Measurements from ENCODE around the gene PCGF1.

Gene PCGF1

DNA sequence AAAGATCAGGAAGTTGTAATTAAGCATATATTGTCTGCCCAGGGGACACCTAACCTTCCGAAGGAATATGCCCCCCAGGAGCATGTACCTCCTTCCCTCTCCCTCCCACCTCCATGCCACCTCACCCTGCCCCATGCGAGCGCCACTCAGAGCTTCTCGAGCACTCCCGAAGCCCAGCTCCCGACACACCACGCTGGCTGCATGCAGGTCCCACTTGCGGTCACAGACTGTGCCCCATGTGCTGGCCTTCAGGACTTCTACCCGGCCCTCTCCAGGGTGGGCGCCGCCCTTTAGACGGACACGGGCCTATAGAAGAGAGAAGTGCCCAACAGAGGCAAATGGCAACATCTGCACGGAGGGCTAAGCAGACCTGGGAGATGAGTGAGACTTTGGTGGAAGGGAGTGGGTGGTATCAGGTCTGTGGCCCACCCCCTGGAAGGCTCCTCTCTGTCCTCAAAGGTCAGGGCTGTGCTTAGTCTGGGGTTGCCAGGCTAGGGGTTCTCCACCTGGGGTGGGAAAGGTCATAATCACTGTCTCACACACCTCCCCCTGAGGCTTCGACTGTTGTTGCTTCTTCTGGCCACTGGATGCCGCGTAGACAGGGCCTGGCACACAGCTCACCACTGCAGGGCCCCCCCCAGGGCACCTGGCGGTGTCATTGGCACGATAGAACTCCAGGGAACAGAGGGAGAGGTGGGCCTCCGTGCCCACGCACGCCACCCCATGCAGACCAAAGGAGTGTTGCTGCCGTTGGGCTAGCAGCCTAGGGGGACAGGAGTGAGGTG is 28.9 kb upstream of the PCGF1 start:
- no peaks in the 10 kb centered on the region for H3K9me3 ChIP-seq (ENCODE audit: control insufficient read depth, insufficient read depth, low read depth, low read length)
- H3K36me3 ChIP-seq (ENCODE audit: control insufficient read depth, insufficient read depth, low read length): peaks cover 32% of the 10 kb centered on the region
- no peaks in the 10 kb centered on the region for H3K4me1 ChIP-seq (ENCODE audit: control insufficient read depth, insufficient read depth, low read length)
- no peak overlapping the region for H3K9ac ChIP-seq (ENCODE audit: low read length)
- no peaks in the 10 kb centered on the region for H3K27me3 ChIP-seq (ENCODE audit: control insufficient read depth, insufficient read depth, low read length)
- H3K27ac ChIP-seq (ENCODE audit: low read depth, low read length): no peak overlapping the region
- no peak overlapping the region for H3K4me3 ChIP-seq (ENCODE audit: low read depth, low read length)

DNA sequence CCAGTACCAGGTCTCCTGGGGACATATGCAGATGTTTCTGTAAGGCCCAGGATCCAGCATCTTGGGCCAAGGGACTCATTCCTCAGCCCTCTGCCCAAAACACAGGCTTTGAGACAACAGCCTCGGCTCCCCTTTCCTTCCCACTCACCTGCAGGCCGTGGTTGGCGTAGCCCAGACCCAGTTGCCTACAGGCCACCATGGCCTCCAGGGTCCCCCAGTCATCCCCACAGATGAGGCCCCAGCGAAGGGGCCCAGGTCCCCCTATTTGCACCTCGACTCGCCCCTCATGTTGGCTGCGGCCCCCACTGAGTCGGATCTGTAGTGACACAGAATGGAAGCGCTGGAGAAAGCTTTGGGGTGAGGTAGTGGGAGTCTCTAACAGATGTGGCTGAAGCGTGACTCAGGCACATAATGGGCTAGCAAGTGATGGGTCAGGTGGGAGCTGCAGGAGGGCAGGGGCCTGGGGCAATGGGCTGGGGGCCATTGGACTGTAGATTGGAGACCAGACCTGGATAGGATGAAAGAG is 28.0 kb upstream of the PCGF1 start:
- Histone ChIP-seq H3K27ac (ENCODE audit: low read depth, low read length) (no peak overlapping the region), H3K9me3 (ENCODE audit: control insufficient read depth, insufficient read depth, low read depth, low read length) (no peaks in the 10 kb centered on the region), H3K4me1 (ENCODE audit: control insufficient read depth, insufficient read depth, low read length) (peaks cover 4% of the 10 kb centered on the region; the same call in 1 of the 2 replicates), H3K9ac (ENCODE audit: low read length) (no peak overlapping the region), H3K4me3 (ENCODE audit: low read depth, low read length) (no peak overlapping the region), H3K27me3 (ENCODE audit: control insufficient read depth, insufficient read depth, low read length) (no peaks in the 10 kb centered on the region), H3K36me3 (ENCODE audit: control insufficient read depth, insufficient read depth, low read length) (peaks cover 32% of the 10 kb centered on the region)

DNA sequence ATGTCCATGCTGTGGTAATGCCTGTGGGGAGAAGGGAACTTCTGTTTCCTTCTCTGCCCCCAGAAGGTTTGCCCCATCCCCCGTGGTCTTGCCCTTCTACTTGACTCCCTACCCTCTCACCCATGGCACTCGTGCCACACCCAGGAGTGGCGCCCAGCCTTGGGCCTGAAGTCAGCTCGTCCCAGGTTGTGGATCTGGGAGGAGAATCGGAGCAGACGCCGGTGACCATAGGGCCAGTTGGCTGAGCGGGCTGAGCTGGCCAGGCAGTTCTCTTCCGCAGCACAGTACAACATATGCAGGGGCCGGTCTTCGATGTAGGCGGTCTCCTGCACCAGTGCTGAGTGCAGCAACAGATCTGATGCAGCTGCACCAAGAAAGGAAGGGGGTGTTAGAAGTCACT is 26.9 kb upstream of the PCGF1 start:
- Histone ChIP-seq H3K27me3 (ENCODE audit: control insufficient read depth, insufficient read depth, low read length) (no peaks in the 10 kb centered on the region), H3K36me3 (ENCODE audit: control insufficient read depth, insufficient read depth, low read length) (peaks cover 32% of the 10 kb centered on the region), H3K27ac (ENCODE audit: low read depth, low read length) (no peak overlapping the region), H3K9ac (ENCODE audit: low read length) (no peak overlapping the region), H3K4me3 (ENCODE audit: low read depth, low read length) (no peak overlapping the region), H3K4me1 (ENCODE audit: control insufficient read depth, insufficient read depth, low read length) (peaks cover 5% of the 10 kb centered on the region; the same call in 1 of the 2 replicates), H3K9me3 (ENCODE audit: control insufficient read depth, insufficient read depth, low read depth, low read length) (no peaks in the 10 kb centered on the region)

DNA sequence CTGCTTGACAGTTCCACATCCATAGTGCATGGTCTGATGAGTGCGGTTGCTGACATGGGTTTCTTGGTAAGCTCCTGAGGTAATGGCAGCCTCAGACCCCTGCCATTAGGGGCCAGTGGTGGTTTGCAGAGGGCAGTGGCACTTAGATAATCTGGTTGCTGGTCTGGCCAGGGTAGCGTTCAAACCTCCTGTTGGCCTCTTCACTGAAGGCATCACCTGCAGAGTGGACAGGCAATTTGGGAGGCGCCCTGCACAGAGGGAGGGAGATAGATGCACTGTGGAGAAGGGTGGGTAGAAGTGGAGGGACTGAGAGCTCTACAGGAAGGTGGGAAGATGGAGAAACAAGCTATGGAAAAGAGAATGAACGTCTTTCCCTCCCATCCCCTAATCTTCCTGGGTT is 26.0 kb upstream of the PCGF1 start:
- Histone ChIP-seq H3K27ac (ENCODE audit: low read depth, low read length) (no peak overlapping the region), H3K4me1 (ENCODE audit: control insufficient read depth, insufficient read depth, low read length) (peaks cover 8% of the 10 kb centered on the region; the same call in 1 of the 2 replicates), H3K36me3 (ENCODE audit: control insufficient read depth, insufficient read depth, low read length) (peaks cover 32% of the 10 kb centered on the region), H3K9me3 (ENCODE audit: control insufficient read depth, insufficient read depth, low read depth, low read length) (no peaks in the 10 kb centered on the region), H3K9ac (ENCODE audit: low read length) (no peak overlapping the region), H3K4me3 (ENCODE audit: low read depth, low read length) (no peak overlapping the region), H3K27me3 (ENCODE audit: control insufficient read depth, insufficient read depth, low read length) (no peaks in the 10 kb centered on the region)

DNA sequence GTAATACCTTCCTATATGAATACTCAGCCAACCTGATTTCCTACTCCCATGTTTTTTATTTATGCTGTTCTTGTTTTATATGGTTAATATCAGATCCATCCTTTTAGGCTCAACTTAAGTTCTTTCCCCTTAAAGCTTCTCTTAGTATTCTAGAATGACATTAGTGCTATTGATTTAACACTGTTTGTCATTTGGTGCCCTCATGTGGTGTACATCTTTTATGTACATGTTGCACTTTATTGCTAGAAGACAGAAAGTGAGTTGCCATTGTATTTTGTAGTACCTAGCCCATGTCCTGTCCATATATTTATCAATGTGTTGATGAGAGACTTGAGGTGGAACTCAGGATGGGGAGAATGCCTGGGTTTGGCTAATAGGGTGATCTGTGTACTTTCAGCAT is 24.7 kb upstream of the PCGF1 start:
- Histone ChIP-seq H3K9ac (ENCODE audit: low read length) (no peak overlapping the region), H3K9me3 (ENCODE audit: control insufficient read depth, insufficient read depth, low read depth, low read length) (no peaks in the 10 kb centered on the region), H3K27me3 (ENCODE audit: control insufficient read depth, insufficient read depth, low read length) (no peaks in the 10 kb centered on the region), H3K4me1 (ENCODE audit: control insufficient read depth, insufficient read depth, low read length) (peaks cover 9% of the 10 kb centered on the region; the same call in 1 of the 2 replicates), H3K36me3 (ENCODE audit: control insufficient read depth, insufficient read depth, low read length) (peaks cover 44% of the 10 kb centered on the region), H3K27ac (ENCODE audit: low read depth, low read length) (no peak overlapping the region), H3K4me3 (ENCODE audit: low read depth, low read length) (no peak overlapping the region)

DNA sequence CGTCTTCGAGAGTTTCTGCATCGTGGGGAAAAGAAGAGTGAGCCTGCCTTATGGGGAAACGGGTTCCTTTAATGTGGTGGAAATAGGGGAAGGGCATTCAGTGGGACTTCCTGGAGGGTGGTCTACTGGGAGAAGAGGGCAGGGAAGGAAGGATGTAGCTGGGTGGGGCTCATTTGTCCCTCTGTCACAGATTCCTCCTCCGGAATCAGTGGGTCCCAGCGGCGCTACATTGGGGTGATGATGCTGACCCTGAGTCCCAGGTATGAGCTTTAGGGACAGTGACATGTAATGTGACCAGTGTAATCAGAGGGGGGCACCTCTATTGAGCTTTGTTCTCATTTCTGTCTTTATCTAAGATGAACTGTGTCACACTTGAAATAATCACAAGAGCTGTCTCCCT is 24.2 kb upstream of the PCGF1 start:
- no peak overlapping the region for H3K9ac ChIP-seq (ENCODE audit: low read length)
- no peak overlapping the region for H3K27ac ChIP-seq (ENCODE audit: low read depth, low read length)

DNA sequence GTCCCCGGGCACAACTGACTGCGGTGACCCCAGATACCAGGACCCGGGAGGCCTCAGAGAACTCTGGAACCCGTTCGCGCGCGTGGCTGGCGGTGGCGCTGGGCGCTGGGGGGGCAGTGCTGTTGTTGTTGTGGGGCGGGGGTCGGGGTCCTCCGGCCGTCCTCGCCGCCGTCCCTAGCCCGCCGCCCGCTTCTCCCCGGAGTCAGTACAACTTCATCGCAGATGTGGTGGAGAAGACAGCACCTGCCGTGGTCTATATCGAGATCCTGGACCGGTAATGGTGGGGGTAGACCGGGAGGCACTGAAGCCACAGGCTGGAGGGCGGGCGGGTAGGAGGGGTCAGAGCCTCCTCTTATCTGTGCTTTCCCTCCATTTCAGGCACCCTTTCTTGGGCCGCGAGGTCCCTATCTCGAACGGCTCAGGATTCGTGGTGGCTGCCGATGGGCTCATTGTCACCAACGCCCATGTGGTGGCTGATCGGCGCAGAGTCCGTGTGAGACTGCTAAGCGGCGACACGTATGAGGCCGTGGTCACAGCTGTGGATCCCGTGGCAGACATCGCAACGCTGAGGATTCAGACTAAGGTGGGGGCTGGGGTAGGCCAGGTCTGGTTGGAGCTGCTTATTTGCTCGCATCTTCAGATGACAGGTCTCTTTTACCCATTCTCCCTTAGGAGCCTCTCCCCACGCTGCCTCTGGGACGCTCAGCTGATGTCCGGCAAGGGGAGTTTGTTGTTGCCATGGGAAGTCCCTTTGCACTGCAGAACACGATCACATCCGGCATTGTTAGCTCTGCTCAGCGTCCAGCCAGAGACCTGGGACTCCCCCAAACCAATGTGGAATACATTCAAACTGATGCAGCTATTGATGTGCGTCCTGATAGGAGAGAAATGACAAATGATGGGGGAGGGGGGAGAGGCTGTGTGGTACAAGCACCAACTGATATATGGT is 23.0 kb upstream of the PCGF1 start:
- no peaks in the 10 kb centered on the region for H3K9me3 ChIP-seq (ENCODE audit: control insufficient read depth, insufficient read depth, low read depth, low read length)
- H3K9ac ChIP-seq (ENCODE audit: low read length): peak overlapping the region; percentile 62
- peaks cover 58% of the 10 kb centered on the region for H3K36me3 ChIP-seq (ENCODE audit: control insufficient read depth, insufficient read depth, low read length)
- peaks cover 12% of the 10 kb centered on the region for H3K4me1 ChIP-seq (ENCODE audit: control insufficient read depth, insufficient read depth, low read length)
- H3K27ac ChIP-seq (ENCODE audit: low read depth, low read length): no peak overlapping the region; the same call in 1 of the 2 replicates
- H3K27me3 ChIP-seq (ENCODE audit: control insufficient read depth, insufficient read depth, low read length): no peaks in the 10 kb centered on the region
- H3K4me3 ChIP-seq (ENCODE audit: low read depth, low read length): peak overlapping the region; percentile 99

More for the DNA sequence above, 24.2 kb upstream of the PCGF1 start:
- Histone ChIP-seq H3K36me3 (ENCODE audit: control insufficient read depth, insufficient read depth, low read length) (peaks cover 49% of the 10 kb centered on the region), H3K27me3 (ENCODE audit: control insufficient read depth, insufficient read depth, low read length) (no peaks in the 10 kb centered on the region), H3K9me3 (ENCODE audit: control insufficient read depth, insufficient read depth, low read depth, low read length) (no peaks in the 10 kb centered on the region), H3K4me1 (ENCODE audit: control insufficient read depth, insufficient read depth, low read length) (peaks cover 9% of the 10 kb centered on the region; the same call in 1 of the 2 replicates), H3K4me3 (ENCODE audit: low read depth, low read length) (no peak overlapping the region)

DNA sequence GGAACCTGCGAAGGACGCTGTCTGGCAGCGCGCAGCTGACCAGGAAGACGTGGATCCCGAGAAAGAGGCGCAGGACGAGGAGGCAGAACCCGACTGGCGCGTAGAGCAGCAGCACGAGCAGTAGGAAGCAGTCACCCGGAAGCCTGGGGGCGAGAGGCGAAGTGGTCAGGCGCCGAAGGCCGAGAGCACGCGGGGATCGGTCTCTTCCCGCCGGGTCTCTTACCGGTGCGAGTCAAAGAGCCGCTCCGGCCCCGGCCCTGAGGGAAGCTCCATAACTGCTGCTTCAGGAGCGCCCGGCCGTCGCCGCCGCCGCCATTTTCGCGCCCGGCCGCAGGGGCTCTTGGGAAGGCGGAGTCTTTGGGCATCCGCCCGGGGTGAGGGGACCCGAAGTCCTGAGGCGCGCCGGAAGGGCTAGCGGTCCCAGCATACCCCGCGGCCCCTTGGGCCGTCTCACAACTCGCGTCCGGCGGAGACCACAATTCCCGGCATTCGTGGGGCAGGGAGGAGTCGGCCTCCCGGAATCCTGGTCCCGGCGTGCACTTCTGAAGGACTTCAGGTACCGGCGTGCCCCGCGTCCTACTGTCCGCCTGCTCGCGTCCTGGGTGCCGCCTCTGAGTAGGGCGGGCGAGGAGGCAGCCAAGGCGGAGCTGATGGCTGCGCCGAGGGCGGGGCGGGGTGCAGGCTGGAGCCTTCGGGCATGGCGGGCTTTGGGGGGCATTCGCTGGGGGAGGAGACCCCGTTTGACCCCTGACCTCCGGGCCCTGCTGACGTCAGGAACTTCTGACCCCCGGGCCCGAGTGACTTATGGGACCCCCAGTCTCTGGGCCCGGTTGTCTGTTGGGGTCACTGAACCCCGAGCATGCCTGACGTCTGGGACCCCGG is 22.1 kb upstream of the PCGF1 start, which contains the start of the genes AUP1 and HTRA2:
Gene AUP1, minus strand, starts transcription at position 350 of the 882 bp plus-strand sequence. Its CDS starts 77 bp downstream, at position 273.
Gene HTRA2, plus strand, starts transcription at position 577 of the 882 bp plus-strand sequence. Its CDS starts 74 bp downstream, at position 651.
- Histone ChIP-seq H3K9me3 (ENCODE audit: control insufficient read depth, insufficient read depth, low read depth, low read length) (no peaks in the 10 kb centered on the region), H3K27ac (ENCODE audit: low read depth, low read length) (peak within 1 kb of the TSS; percentile 90), H3K9ac (ENCODE audit: low read length) (peak within 1 kb of the TSS; percentile 97), H3K27me3 (ENCODE audit: control insufficient read depth, insufficient read depth, low read length) (no peaks in the 10 kb centered on the region), H3K4me3 (ENCODE audit: low read depth, low read length) (peak within 1 kb of the TSS; percentile 99), H3K4me1 (ENCODE audit: control insufficient read depth, insufficient read depth, low read length) (peaks cover 12% of the 10 kb centered on the region), H3K36me3 (ENCODE audit: control insufficient read depth, insufficient read depth, low read length) (peaks cover 57% of the 10 kb centered on the region)

DNA sequence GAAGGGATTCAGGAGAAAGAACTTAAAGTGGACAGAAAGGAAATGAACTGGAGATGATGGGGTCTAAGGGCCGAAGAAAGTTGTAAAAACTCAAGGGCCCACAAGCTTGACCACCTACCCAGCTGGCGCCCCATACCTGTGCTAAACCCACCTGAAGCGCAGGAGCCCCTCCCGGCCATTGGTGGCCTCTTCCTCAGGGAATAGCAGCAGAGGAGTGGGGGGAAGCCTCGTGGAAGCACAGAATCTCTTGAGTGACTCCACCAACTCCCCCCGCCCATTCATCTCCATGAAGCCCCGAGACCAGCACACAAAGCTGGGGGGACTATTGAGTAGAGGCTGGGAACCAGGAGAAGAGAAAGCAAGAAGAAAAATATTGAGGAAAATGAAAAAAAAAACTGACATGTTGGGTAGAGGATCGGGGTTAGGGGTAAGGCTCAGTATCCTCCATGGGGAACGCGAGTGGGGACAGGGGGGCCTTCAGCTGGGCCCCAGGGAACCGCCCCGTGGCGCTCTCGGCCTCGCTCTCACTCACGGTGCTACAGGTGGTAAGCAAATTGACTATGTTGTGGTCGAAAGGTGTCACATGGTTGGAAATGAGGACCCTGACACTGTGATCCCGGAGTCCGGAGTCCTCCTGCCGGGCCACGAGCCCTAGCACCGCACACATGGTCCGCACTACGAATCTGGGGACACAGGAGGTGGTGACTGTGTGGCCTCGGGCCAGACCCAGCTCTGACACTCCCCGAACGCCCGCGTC is 21.3 kb upstream of the PCGF1 start:
- Histone ChIP-seq H3K9me3 (ENCODE audit: control insufficient read depth, insufficient read depth, low read depth, low read length) (no peaks in the 10 kb centered on the region), H3K4me3 (ENCODE audit: low read depth, low read length) (peak overlapping the region; percentile 99), H3K4me1 (ENCODE audit: control insufficient read depth, insufficient read depth, low read length) (peaks cover 12% of the 10 kb centered on the region), H3K27ac (ENCODE audit: low read depth, low read length) (peak overlapping the region; percentile 90), H3K9ac (ENCODE audit: low read length) (peak overlapping the region; percentile 97), H3K27me3 (ENCODE audit: control insufficient read depth, insufficient read depth, low read length) (no peaks in the 10 kb centered on the region), H3K36me3 (ENCODE audit: control insufficient read depth, insufficient read depth, low read length) (peaks cover 50% of the 10 kb centered on the region)

All from HUES6 (cell line).